Measurements from ENCODE around the gene FILIP1L. TPM values are rescaled to one million over a fixed set of nuclear protein-coding genes. Genes with fewer than 3 reads are reported as not detected.

The FILIP1L gene
- total and polyA plus RNA-seq, 2 donors, result 75.1 to 103 TPM

Small RNAs within 50 kb of the gene (small RNA-seq; reads per million reads assigned to genes)
- not detected for gene MIR3921

Other genes starting within 250 kb of the FILIP1L start
- gene TBC1D23, start 146.5 kb upstream of the FILIP1L start, total RNA-seq, result 104 TPM
- gene TBC1D23, start 146.5 kb upstream of the FILIP1L start, polyA plus RNA-seq, result 16.2 TPM
- gene NIT2, start 220.3 kb upstream of the FILIP1L start, total RNA-seq, result 25.0 TPM
- gene NIT2, start 220.3 kb upstream of the FILIP1L start, polyA plus RNA-seq, result 24.8 TPM

Measured in urinary bladder (tissue), 2 donors.